HepG2 (cell line): ENCODE measurements around the gene FAM234A. TPM values are rescaled to one million over a fixed set of nuclear protein-coding genes. Genes with fewer than 3 reads are reported as not detected.

Experiments used
- PAXIP1 ChIP-seq: sonication (generic); formaldehyde crosslinking; conservative IDR thresholded peaks from 2 replicates; pipeline ENCODE4 v1.4.0; 2020; ENCODE audit warnings: mild to moderate bottlenecking, missing genetic modification reagents, moderate library complexity
- ZGPAT ChIP-seq: IDR thresholded peaks from 2 replicates; pipeline ENCODE4 v1.6.1; 2016; ENCODE audit warnings: mild to moderate bottlenecking
- ZNF275 ChIP-seq: sonication (generic); formaldehyde crosslinking; IDR thresholded peaks from 2 replicates; pipeline ENCODE4 v1.8.0; 2022; ENCODE audit warnings: missing genetic modification reagents, mild to moderate bottlenecking, inconsistent platforms, borderline replicate concordance
- polyA plus RNA-seq, 8 experiments: library from polyadenylated mRNA; depleted of rRNA in 3 of 8; stranded (reverse) in 7 of 8; unstranded in 1 of 8; fragments of >200 nt; fragmentation: Illumina TruSeq in 4 of 8; extraction: Trizol in 4 of 8; gene quantifications; 2 replicates each; pipeline versions ENCODE4 v1.2.1 to v1.2.3, GENCODE V29; 2011 to 2016; ENCODE audit warnings: low read depth in 4 of 8, missing spikeins in 1 of 8, mixed read lengths in 1 of 8; ENCODE audit not compliant: insufficient read depth in 1 of 8
- total RNA-seq, 5 experiments: library from RNA; depleted of rRNA; stranded (reverse); fragments of >200 nt; fragmentation: Illumina TruSeq; extraction: Trizol; gene quantifications; 2 replicates each; pipeline ENCODE4 v1.2.3, GENCODE V29; 2016; ENCODE audit warnings: low read depth in 1 of 5

FAM234A gene
- total and polyA plus RNA-seq, 2 of the 13 experiments (the other 11 are each of a cell fraction or from before 2014, with no cell fraction given), result 29.2 to 34.4 TPM

GRCh38 chr16:273547-274421 is 39.2 kb downstream of the FAM234A start (continued):
- no peak for TF ChIP-seq PAXIP1 (CRISPR knock-in tag)
- TF ChIP-seq ZGPAT (CRISPR knock-in tag), result no peak
- no peak for TF ChIP-seq ZNF275
